HG03575 (cell line): ENCODE data around the gene ZNF177.
"Not testable (repeated sequence)": the region's sequence is repeated elsewhere in the genome, so short reads cannot be mapped to it uniquely, and the experiment has no call there.

ENCODE experiments used
- ATAC-seq: cut with Tn5 transposase; IDR thresholded peaks from one replicate; pipeline ENCODE4 v1.9.1; 2021; ENCODE audit not compliant: unreplicated experiment, insufficient number of reproducible peaks, low FRiP score; ENCODE audit errors: extremely low read depth

Gene ZNF177

DNA sequence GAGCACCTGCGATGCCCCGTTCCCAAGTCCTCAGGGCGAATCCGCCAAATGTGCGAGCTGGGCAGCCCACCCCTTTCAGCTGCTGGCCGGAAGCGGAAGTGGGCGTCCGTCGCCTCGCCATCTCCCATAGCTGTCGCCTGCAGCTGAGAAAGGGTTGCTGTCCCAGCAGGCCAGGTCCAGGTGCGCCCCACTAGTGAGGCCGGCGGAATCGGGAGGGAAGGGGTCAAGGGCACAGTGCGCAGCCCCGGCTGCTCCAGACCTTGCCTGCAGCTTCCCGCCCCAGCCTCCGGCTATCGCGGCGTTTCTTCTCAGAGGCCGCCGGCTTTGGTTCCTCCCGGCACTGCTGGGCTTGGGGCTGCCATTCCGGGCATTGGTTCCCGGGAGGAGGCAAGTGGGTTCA, at the start of gene ZNF177:
ZNF177 (plus strand) TSS at position 109 of the 400 bp plus-strand sequence. CDS start 15,299 bp downstream, outside the sequence.
- ATAC-seq: no peak

DNA sequence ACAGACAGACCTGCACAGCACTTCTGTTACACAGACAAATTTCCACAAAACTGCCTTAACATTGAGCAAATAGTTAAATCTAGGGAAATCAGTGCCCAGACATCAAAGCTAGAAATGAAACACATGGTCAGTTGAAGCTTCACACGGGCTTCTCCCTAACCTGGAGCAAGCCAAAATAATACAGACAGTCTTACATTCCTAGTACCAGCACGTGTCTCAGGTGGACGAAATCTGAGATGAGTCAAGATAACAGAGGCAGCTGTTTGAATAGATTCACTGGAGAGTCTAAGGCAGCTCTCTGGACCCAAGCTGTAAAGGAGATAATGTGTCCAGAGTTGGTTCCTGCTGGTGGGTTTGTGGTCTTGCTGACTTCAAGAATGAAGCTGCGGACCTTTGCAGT, 49.1 kb upstream of the ZNF177 start:
- no peak for ATAC-seq

DNA sequence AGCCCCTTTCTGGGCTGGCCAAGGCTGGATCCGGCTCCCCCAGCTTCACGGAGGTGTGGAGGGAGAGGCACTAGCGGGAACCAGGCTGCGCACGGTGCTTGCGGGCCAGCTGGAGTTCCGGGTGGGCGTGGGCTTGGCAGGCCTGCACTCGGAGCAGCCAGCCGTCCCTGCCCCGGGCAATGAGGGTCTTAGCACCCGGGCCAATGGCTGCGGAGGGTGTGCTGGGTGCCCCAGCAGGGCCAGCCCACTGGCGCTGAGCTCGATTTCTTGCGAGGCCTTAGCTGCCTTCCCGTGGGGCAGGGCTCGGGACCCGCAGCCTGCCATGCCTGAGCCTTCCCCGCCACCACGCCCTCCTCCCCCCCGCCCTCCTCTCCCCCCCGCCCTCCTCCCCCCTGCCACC, 41.5 kb upstream of the ZNF177 start:
- ATAC-seq: no peak

DNA sequence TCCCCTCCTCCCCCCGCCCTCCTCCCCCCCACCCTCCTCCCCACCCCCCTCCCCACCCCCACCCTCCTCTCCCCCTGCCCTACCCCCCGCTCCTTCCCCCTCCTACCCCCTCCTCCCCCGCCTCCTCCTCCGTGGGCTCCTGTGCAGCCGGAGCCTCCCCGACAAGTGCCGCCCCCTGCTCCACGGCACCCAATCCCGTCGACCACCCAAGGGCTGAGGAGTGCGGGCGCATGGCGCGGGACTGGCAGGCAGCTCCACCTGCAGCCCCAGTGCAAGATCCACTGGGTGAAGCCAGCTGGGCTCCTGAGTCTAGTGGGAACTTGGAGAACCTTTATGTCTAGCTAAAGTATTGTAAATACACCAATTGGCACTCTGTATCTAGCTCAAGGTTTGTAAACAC, 41.1 kb upstream of the ZNF177 start:
- not testable (repeated sequence) for ATAC-seq

DNA sequence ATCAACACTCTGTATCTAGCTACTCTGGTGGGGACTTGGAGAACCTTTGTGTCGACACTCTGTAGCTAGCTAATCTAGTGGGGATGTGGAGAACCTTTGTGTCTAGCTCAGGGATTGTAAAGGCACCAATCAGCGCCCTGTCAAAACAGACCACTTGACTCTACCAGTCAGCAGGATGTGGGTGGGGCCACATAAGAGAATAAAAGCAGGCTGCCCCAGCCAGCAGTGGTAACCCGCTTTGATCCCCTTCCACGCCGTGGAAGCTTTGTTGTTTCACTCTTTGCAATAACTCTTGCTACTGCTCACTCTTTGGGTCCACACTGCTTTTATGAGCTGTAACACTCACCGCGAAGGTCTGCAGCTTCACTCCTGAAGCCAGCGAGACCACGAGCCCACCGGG, 40.6 kb upstream of the ZNF177 start:
- not testable (repeated sequence) for ATAC-seq

DNA sequence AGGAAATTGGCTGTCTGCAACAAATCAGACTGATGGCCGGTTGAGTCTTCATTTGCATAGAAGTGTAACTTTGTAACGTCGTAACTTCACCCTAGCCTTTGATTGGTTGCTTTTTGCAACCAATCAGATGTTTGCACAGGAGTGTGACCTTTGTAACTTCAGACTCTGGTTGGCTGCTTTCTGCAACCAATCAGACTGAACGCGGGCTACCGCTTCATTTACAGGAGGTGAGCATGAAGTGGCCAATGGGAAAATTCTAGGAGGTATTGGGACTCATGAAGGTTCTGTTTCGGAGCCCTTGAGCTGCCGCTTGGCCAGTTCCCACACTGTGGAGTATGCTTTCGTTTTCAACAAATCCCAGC, 39.3 kb upstream of the ZNF177 start:
- no peak for ATAC-seq

DNA sequence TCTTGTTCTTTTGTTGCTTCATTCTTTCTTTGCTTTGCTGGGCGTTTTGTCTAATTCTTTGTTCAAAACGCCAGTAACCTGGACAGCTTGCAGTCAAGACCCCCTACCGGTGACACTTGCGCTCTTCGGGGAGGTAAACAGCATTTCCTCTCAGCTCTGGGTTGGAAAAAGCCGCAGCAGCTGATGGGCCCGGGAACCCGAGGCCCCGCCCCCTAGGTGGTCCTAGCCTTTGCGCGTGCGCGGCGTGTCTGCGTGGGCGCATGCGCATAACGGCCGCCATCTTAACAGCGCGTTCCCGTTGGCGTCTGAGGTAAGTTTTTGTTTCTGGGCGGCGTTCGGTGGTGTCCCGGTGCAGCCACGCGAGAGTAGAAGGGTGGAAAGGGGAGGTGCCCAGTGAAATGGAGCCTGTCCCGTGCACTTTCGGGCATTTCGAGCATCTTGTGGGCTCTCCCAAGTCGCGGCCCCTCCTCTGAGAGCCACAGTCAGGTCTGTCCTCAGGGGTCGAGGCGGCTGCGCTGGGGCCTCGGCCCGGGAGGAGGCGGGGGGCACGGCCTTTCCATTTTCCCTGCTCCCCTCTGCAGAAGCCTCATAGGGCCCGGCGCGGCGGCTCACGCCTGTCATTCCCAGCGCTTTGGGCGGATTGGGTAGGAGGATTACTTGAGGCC, 38.8 kb upstream of the ZNF177 start, which contains the start of gene ZNF559:
ZNF559 (plus strand) TSS at position 261 of the 665 bp plus-strand sequence. CDS start 14,371 bp downstream, outside the sequence.
- no peak for ATAC-seq

DNA sequence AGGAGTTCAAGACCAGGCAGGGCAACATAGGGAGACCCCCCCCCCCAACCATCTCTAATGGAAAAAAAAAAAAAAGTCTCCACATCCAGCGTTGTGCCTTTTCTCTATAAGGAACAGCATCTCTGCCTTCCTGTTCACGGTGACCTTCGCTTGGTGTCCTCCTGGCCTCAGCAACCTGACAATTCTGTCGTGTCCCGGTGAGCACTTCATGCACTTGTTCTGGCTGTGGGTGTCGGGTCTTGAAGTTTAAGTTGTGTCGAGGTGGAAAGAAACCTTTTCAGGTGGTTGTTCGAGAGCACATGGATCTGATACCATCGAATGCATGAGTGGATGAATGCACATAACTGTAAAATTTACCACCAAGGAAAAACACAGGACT, 38.2 kb upstream of the ZNF177 start:
- no peak for ATAC-seq

DNA sequence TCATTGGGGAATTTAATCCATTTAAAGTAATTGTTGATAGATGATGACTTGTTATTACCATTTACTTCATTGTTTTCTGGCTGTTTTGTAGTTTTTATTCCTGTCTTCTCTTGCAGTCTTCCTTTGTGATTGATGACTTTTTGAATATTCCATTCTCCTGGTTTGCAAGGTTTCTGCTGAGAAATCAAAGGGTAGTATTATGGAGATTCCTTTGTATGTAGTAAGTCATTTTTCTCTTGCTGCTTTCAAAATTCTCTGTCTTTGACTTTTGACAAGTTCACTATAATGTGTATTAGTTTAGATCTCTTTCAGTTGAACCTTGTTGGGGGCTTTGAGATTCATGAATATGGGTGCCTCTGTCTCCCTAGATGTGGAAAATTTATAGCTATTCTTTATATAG, 32.8 kb upstream of the ZNF177 start:
- no peak for ATAC-seq

DNA sequence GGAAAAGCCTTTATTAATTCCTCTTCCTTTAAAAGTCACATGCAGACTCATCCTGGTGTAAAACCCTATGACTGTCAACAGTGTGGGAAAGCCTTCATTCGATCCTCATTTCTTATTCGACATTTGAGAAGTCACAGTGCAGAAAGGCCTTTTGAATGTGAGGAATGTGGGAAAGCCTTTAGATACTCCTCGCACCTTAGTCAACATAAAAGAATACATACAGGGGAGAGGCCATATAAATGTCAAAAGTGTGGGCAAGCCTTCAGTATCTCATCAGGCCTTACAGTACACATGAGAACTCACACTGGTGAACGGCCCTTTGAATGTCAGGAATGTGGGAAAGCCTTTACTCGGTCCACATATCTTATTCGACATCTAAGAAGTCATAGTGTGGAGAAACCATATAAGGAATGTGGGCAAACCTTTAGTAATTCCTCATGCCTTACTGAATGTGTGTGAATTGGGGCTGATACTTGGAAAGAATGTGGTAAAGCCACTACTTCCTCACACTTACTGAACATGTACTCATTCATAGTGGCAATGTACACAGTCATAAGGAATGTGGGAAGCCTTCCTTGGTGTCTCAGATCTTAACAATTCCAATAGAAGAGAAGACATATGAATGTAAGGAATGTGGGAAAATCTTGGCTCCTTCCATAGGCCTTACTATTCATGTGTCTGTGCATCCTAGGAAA, 20.1 kb upstream of the ZNF177 start:
- no peak for ATAC-seq

DNA sequence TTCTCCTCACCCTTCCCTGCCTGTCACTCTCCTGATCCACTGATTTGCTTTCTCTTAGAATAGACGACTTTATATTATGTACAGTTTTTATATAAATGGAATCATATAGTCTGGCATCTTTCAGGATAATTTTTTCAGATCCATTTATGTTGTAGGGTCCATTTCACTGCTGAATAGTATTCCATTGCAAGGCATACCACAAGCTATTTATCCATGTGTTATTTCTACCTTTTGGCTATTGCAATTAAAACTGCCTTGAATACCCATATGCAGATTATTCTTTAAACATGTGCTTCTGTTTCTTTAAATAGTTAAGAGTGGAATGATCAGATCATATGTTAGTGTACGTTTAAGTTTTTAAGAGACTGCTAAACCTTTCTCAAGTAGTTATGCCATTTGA, 17.8 kb upstream of the ZNF177 start:
- no peak for ATAC-seq

DNA sequence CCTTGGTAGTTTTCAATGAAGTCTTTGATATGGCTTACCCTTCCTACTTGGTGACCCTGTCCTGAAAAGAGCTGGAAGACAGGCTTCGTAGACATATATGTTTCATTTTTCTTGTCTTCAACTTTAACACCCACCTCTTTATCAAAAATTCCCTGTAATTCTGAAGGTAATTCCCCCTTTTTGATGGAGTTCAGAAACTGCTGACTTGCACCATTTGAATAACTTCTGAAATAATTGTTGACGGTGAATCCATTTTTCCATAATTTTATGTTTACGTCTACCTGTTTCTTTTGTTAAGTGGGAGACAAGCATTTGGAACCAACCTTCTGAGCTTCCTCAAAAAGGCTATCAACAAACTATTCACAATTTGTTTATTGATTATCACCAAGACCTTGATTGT, 14.6 kb upstream of the ZNF177 start:
- ATAC-seq: no peak

DNA sequence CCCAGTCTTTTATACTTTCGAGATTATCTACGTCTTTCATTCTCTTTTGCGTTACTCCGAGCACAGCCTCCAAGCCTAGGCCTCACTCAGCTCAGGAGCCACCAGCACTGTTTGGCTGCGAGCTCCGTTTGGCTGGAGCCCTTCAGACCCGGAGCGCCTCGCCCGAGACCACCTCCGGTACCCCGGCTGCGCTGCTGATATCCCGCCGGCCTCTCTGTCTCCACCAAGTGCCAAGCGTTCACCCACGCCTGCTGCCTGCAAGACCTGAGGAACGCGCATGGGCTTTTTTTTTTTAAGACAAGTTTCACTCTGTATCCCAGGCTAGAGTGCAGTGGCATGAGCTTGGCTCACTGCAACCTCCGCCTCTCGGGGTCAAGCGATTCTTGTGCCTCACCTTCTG, 14.1 kb upstream of the ZNF177 start:
- ATAC-seq: no peak

DNA sequence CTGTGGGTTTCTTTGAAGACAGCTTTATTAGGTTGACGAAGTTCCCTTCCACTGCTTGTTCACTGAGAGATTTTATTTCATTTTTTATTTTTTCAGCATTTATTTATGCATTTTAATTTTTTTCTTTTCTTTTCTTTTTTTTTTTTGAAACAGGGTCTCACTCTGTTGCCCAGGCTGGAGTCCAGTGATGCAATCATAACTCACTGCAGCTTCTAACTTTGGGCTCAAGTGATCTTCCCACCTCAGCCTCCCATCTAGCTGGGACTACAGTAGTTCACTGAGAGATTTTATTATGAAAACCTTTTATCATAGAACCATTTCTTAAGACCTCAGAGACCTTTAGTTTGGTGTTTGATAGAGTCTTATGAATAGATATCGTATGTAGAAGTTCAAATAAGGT, 10.3 kb upstream of the ZNF177 start:
- no peak for ATAC-seq

DNA sequence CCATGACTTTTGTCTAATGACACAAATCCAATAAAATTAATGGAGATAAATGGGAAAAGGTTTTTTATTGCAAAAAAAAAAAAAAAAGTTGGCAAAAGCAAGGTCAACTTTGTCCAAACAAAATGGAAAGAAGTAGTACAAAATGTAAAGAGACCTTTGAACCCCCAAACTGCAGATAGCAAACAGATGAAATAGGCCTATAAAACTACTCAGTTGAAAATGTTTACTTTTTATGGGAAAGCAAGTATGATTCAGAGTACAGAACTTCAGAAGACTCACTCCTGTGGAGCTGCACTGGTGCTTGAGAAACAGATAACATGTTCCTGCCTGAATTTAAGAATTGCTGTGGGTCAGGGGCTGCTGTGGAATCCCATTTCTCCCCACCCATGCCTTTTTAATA, 9.8 kb upstream of the ZNF177 start:
- no peak for ATAC-seq

DNA sequence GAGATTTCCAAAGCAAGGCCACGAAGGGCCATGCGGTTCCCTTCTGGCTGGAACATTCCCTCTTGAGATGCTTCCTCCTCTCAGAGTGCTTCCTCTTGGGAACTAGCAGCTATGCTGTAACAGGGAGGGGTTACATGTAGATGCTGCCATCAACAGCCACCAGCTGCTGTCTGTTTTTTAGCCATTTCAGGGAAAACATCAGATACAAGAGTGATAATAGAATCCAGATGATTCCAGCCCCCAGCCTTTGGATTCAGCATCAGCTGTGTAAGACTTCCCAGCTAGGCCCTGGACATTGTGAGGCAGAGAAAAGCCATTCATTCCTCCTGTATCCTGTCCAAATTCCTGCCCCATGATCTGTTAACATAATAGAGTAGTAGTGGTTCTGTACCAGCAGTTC, 8.2 kb upstream of the ZNF177 start:
- ATAC-seq: no peak

DNA sequence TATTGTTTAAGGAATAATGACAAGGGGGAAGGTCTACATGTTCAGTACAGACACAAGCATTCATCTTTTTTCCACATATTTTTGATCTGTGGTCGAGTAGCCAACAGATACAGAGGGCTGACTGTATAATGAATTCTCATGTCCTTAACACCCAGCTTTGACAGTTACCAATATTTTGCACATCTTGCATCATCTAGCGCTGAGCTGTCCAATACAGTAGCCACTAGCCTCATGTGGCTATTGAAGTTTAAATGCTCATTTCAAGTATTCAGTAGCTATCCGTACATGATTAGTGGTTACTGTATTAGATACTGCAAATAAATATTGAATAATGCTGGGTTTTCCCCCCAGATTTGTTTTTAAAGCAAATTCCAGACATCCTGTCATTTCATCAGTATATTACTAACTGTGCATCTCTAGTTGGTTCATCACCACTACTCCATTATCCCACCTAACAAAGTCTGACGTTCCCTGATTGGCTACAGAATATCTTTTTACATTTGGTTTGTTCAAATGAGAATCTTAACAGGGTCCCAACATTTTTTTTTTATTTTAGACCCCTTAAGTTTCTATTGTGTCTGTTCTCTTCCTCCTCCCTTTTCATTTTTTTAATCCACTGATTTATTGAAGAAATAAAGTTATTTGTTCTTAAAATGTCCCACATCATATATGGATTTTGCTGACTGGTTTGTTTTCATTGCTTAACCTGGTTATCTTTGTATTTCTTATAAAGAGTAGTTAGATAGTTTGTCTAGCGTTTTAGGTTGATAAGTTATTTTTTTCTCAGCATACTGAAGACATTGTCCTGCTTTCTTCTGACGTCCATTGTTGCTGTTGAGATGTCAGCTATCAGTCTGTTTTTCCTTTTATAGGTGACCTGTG, 8.2 kb downstream of the ZNF177 start:
- no peak for ATAC-seq

DNA sequence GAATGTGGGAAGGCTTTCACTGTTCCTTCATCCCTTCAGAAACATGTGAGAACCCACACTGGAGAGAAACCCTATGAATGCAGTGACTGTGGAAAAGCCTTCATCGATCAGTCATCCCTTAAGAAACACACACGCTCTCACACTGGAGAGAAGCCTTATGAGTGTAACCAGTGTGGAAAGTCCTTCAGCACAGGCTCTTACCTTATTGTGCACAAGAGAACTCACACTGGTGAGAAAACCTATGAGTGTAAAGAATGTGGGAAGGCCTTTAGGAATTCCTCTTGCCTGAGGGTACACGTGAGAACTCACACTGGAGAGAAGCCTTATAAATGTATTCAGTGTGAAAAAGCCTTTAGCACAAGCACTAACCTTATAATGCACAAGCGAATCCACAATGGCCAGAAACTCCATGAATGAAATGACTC, 18.6 kb downstream of the ZNF177 start:
- ATAC-seq: no peak

DNA sequence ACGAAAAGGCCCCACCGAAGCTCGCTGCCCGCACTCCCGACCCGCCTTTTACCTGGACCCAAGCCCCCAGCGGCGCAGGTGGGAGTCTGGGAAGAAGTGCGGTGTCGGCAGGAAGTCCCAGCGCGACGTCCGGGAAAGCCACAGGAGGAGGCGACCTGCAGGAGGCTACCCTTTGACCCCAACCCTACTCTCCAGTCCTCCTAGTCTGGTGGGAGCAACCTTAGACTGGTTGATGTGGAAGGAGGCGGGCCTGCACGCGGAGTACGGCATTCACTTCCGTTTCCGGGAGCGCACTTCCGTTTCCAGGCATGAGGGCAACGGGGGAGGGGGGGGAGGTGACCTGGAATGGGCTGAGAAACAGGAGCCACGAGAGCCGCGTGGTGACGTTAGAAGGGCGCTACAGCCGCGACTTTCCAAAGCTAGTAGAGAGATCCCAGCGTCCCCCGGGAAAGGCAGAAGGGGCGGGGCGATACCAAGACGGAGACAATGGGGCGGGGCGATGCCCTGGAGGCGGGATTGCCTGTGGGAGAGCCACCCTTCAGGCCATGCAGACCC, 44.1 kb downstream of the ZNF177 start:
- no peak for ATAC-seq

DNA sequence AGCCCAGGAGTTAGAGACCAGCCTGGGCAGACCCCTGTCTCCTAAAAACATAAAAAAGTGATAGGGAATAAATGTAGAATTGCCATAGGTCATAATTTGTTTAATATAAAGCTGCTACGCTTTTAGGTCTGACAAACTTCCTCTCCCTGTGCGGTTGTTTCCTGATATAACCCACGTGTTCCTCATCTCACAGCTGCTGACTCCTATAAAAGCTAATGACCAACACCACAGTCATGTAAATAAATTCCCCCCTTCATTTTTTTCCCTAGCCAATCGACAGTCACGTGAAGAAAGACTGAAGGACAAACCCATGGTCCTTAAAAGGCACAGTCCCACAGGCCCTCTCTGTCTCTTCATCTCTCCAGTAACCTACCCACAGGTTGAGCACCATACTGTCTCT, 45.0 kb downstream of the ZNF177 start:
- ATAC-seq: no peak
